Activated CD8-positive, alpha-beta memory T cell treated with anti-CD3 and anti-CD28 coated beads, Interleukin-2, amount 50 U/mL, for 1 hour (primary cell): ENCODE results near the gene LCE1F.

Experiments used
- DNase-seq: peaks from one replicate; pipeline ENCODE4 v3.0.0-alpha.2; 2020; ENCODE audit errors: extremely low read depth

LCE1F gene

GRCh38 chr1:152776361-152776760, 1.4 kb downstream of the LCE1F start:
- DNase-seq = no peak

GRCh38 chr1:152777510-152778137, 2.7 kb downstream of the LCE1F start:
- no peak for DNase-seq

GRCh38 chr1:152783095-152783494, 8.2 kb downstream of the LCE1F start:
- DNase-seq = no peak

- DNase-seq = no peak
Measured at GRCh38 chr1:152786077-152786476, 11.1 kb downstream of the LCE1F start, which contains the start of gene LCE1E. Gene LCE1E (plus strand): TSS chr1:152786257. CDS start chr1:152787300, 1,043 bp downstream.

GRCh38 chr1:152795686-152796085, 20.7 kb downstream of the LCE1F start:
- no peak for DNase-seq

GRCh38 chr1:152796421-152796820, 21.5 kb downstream of the LCE1F start, which contains the start of gene LCE1D:
Gene LCE1D (plus strand): TSS chr1:152796721. CDS start chr1:152797795, 1,074 bp downstream.
- DNase-seq = no peak

GRCh38 chr1:152801333-152801732, 26.4 kb downstream of the LCE1F start:
- DNase-seq = no peak

- DNase-seq = no peak
Measured at GRCh38 chr1:152806576-152806975, 31.6 kb downstream of the LCE1F start, which contains the start of gene LCE1C. Gene LCE1C (minus strand): TSS chr1:152806651. CDS start chr1:152805478, 1,173 bp downstream.

- DNase-seq = no peak
Measured at GRCh38 chr1:152811050-152811449, 36.1 kb downstream of the LCE1F start.

- no peak for DNase-seq
Measured at GRCh38 chr1:152811671-152812070, 36.7 kb downstream of the LCE1F start, which contains the start of gene LCE1B. Gene LCE1B (plus strand): TSS chr1:152811971. CDS start chr1:152812447, 476 bp downstream.

GRCh38 chr1:152817309-152817708, 42.4 kb downstream of the LCE1F start:
- no peak for DNase-seq

GRCh38 chr1:152823294-152823693, 48.4 kb downstream of the LCE1F start:
- no peak for DNase-seq

- no peak for DNase-seq
Measured at GRCh38 chr1:152824964-152825363, 50.0 kb downstream of the LCE1F start.
